H1 (cell line): Measurements from ENCODE around the gene CEACAM21. TPM values are rescaled to one million over a fixed set of nuclear protein-coding genes. Genes with fewer than 3 reads are reported as not detected.

Source experiments
- CHD2 ChIP-seq: IDR thresholded peaks from 2 replicates; pipeline ENCODE4 v1.6.1; 2012; ENCODE audit warnings: low read length, improper control_type of control experiment
- CREB1 ChIP-seq: IDR thresholded peaks from 2 replicates; pipeline ENCODE4 v1.6.1; 2012; ENCODE audit warnings: inconsistent platforms
- NANOG ChIP-seq: IDR thresholded peaks from 2 replicates; pipeline ENCODE4 v1.6.1; 2011; ENCODE audit warnings: low read length, low read depth, mild to moderate bottlenecking, inconsistent platforms; ENCODE audit not compliant: insufficient read depth, poor library complexity, severe bottlenecking
- POU5F1 ChIP-seq: IDR thresholded peaks from 2 replicates; pipeline ENCODE4 v1.6.1; 2011; ENCODE audit warnings: low read depth, mild to moderate bottlenecking, low read length, moderate library complexity
- SAP30 ChIP-seq: fragments of 300-600 bp; sonication (generic); IDR thresholded peaks from 2 replicates; pipeline ENCODE4 v1.7.1; 2012; ENCODE audit warnings: low read length, moderate library complexity, mild to moderate bottlenecking, inconsistent platforms; ENCODE audit not compliant: insufficient read depth, insufficient replicate concordance
- polyA plus RNA-seq, 7 experiments: library from polyadenylated mRNA; depleted of rRNA in 3 of 7; stranded (reverse) in 5 of 7; unstranded in 2 of 7; fragments of >200 nt in 5 of 7; fragments of 200-250 nt in 2 of 7; gene quantifications; 1 replicate in 5 of 7; 2 replicates in 1 of 7; 4 replicates in 1 of 7; pipeline versions ENCODE4 v1.2.1 to v1.2.3, GENCODE V29; 2011 to 2013; ENCODE audit warnings: missing spikeins in 2 of 7, mixed read lengths in 2 of 7
- total RNA-seq: library from RNA; stranded (reverse); fragmentation: NEBNext Ultra II Directional; extraction: Animal tissue kit (Norgen Biotek cat#: 25700); gene quantifications from 2 replicates; pipeline ENCODE4 v1.2.1, GENCODE V29; 2021

The CEACAM21 gene
- total and polyA plus RNA-seq, 2 of the 8 experiments (the other 6 are each of a cell fraction or from before 2014, with no cell fraction given) = not detected

- TF ChIP-seq SAP30 (no peak), CHD2 (no peak), CREB1 (no peak), NANOG (no peak), POU5F1 (no peak)
Measured at GRCh38 chr19:41616792-41617621, 41.0 kb downstream of the CEACAM21 start (continued).
